K562 (cell line): ENCODE data around the gene SAMD9. TPM values are rescaled to one million over a fixed set of nuclear protein-coding genes. Genes with fewer than 3 reads are reported as not detected.

Experiments used
- BCL6 ChIP-seq: fragments of 250-450 bp; sonication (Bioruptor Pico); IDR thresholded peaks from 2 replicates; pipeline ENCODE4 v1.4.0; 2020
- C11orf30 ChIP-seq: fragments of 450-650 bp; IDR thresholded peaks from 2 replicates; pipeline ENCODE4 v1.6.1; 2016; ENCODE audit warnings: low read depth, mild to moderate bottlenecking
- CUX1 ChIP-seq: fragments of 200-800 bp; sonication (Bioruptor generic); IDR thresholded peaks from 2 replicates; pipeline ENCODE4 v1.6.1; 2016; ENCODE audit warnings: missing genetic modification characterization, missing compliant biosample characterization
- E2F5 ChIP-seq: sonication (generic); formaldehyde crosslinking; IDR thresholded peaks from 2 replicates; pipeline ENCODE4 v1.8.0; 2022; ENCODE audit warnings: mild to moderate bottlenecking, missing genetic modification reagents
- E2F8 ChIP-seq: fragments of 450-650 bp; IDR thresholded peaks from 2 replicates; pipeline ENCODE4 v1.7.1; 2018; ENCODE audit warnings: mild to moderate bottlenecking, low read depth; ENCODE audit not compliant: partially characterized antibody
- EGR1 ChIP-seq: fragments of 450-650 bp; conservative IDR thresholded peaks from 2 replicates; pipeline ENCODE4 v1.6.1; 2017; ENCODE audit warnings: mild to moderate bottlenecking
- FIP1L1 ChIP-seq: fragments of 200-400 bp; formaldehyde crosslinking; IDR thresholded peaks from 2 replicates; pipeline ENCODE4 v1.6.1; 2018; ENCODE audit warnings: mild to moderate bottlenecking, low read depth, low read length; ENCODE audit not compliant: poor library complexity, severe bottlenecking
- FOXK1 ChIP-seq: sonication (generic); formaldehyde crosslinking; IDR thresholded peaks from 2 replicates; pipeline ENCODE4 v1.8.0; 2022; ENCODE audit warnings: missing genetic modification reagents, mild to moderate bottlenecking, borderline replicate concordance
- HMBOX1 ChIP-seq: sonication (generic); IDR thresholded peaks from 2 replicates; pipeline ENCODE4 v1.6.1; 2016
- MLX ChIP-seq, 2 experiments: fragments of 450-650 bp in 1 of 2; sonication (generic) in 1 of 2; formaldehyde crosslinking; conservative IDR thresholded peaks; 2 replicates each; pipeline versions ENCODE4 v1.4.0 to v1.8.1; 2020 to 2022; ENCODE audit warnings: mild to moderate bottlenecking in 1 of 2, missing genetic modification reagents in 1 of 2
- NEUROD1 ChIP-seq: fragments of 150-350 bp; IDR thresholded peaks from 2 replicates; pipeline ENCODE4 v1.6.1; 2014; ENCODE audit warnings: borderline replicate concordance, low read length, low read depth; ENCODE audit not compliant: partially characterized antibody
- RFX5 ChIP-seq: IDR thresholded peaks from 2 replicates; pipeline ENCODE4 v1.6.1; 2011; ENCODE audit warnings: low read depth, mild to moderate bottlenecking, improper control_type of control experiment, low read length
- RNF2 ChIP-seq: sonication (generic); IDR thresholded peaks from 2 replicates; pipeline ENCODE4 v1.6.1; 2016
- TBL1XR1 ChIP-seq, 2 experiments: IDR thresholded peaks; 2 replicates each; pipeline ENCODE4 v1.6.1; 2012; ENCODE audit warnings: improper control_type of control experiment in 2 of 2, low read length in 2 of 2, mild to moderate bottlenecking in 1 of 2
- THAP7 ChIP-seq: fragments of 250-450 bp; sonication (Bioruptor Pico); IDR thresholded peaks from 2 replicates; pipeline ENCODE4 v1.5.0; 2021
- TRIM24 ChIP-seq, 2 experiments: fragments of 450-650 bp; IDR thresholded peaks; 2 replicates each; pipeline ENCODE4 v1.6.1; 2016
- U2AF1 ChIP-seq: fragments of 200-400 bp; formaldehyde crosslinking; optimal IDR thresholded peaks from 2 replicates; pipeline ENCODE3; 2017; ENCODE audit warnings: mild to moderate bottlenecking, low read depth, low read length, moderate library complexity
- ZNF707 ChIP-seq: fragments of 250-450 bp; sonication (Bioruptor Pico); conservative IDR thresholded peaks from 2 replicates; pipeline ENCODE4 v1.8.0; 2022; ENCODE audit warnings: inconsistent platforms, mild to moderate bottlenecking, moderate library complexity
- polyA plus RNA-seq, 8 experiments: library from polyadenylated mRNA; depleted of rRNA in 4 of 8; stranded (reverse) in 5 of 8; unstranded in 3 of 8; fragments of >200 nt; fragmentation: Nextera tagmentation in 2 of 8; fragmentation: Illumina TruSeq in 1 of 8; extraction: Ambion mirVana in 2 of 8; extraction: Trizol in 1 of 8; gene quantifications; 2 replicates each; pipeline versions ENCODE4 v1.2.1 to v1.2.3, GENCODE V29; 2011 to 2014; ENCODE audit warnings: inconsistent platforms in 1 of 8, missing spikeins in 1 of 8
- total RNA-seq, 7 experiments: library from RNA; depleted of rRNA in 6 of 7; stranded (reverse); fragments of >200 nt in 6 of 7; fragmentation: Illumina TruSeq in 2 of 7; extraction: Trizol in 2 of 7; gene quantifications; 2 replicates each; pipeline versions ENCODE4 v1.2.1 to v1.2.3, GENCODE V29; 2011 to 2021; ENCODE audit warnings: low replicate concordance in 1 of 7

Gene SAMD9
- total and polyA plus RNA-seq, 9 of the 15 experiments (the other 6 are each of a cell fraction or from before 2014, with no cell fraction given), result 1.0 to 4.0 (median 1.9) TPM

- TF ChIP-seq E2F5, result no peak
- TF ChIP-seq E2F8, result no peak
- TF ChIP-seq THAP7 (CRISPR knock-in tag), result no peak
- no peak for TF ChIP-seq TRIM24 (IDR thresholded peaks at IDR 0.05)
- no peak for TF ChIP-seq ZNF707 (CRISPR knock-in tag)
- no peak for TF ChIP-seq C11orf30
- no peak for TF ChIP-seq TBL1XR1 (IDR thresholded peaks at IDR 0.05; ENCODE audit: low read length in 2 of 2)
- TF ChIP-seq HMBOX1, result no peak
- TF ChIP-seq RNF2, result no peak
- TF ChIP-seq FIP1L1, result no peak
- no peak for TF ChIP-seq RFX5
- TF ChIP-seq NEUROD1, result no peak
- TF ChIP-seq MLX (CRISPR knock-in tag; conservative IDR thresholded peaks at IDR 0.05), result no peak
- peak; percentile 79 for TF ChIP-seq BCL6 (CRISPR knock-in tag)
- no peak for TF ChIP-seq U2AF1
- peak; percentile 86 for TF ChIP-seq CUX1
- no peak for TF ChIP-seq EGR1
- no peak for TF ChIP-seq FOXK1 (CRISPR knock-in tag)
These were observed 30.9 kb upstream of the SAMD9 start (continued) for GRCh38 chr7:93148727-93149126.
